PFSK-1 (cell line): ENCODE results near the gene MAOA.

Source experiments
- FOXP2 ChIP-seq: optimal IDR thresholded peaks from 2 replicates; pipeline ENCODE3; 2011; ENCODE audit warnings: borderline replicate concordance, control low read depth, inconsistent platforms; ENCODE audit not compliant: insufficient read depth; ENCODE audit errors: extremely low read length, extremely low read depth
- POLR2AphosphoS5 ChIP-seq: IDR thresholded peaks from 2 replicates; pipeline ENCODE4 v1.6.1; 2012; ENCODE audit warnings: low read depth, mild to moderate bottlenecking, control low read depth, low read length, moderate library complexity
- REST ChIP-seq, 2 experiments: IDR thresholded peaks; 2 replicates each; pipeline versions ENCODE4 v1.6.1 to v1.8.0; 2011 to 2012; ENCODE audit warnings: low read depth in 2 of 2, low read length in 2 of 2, control low read depth in 1 of 2, inconsistent platforms in 1 of 2, mild to moderate bottlenecking in 1 of 2, moderate library complexity in 1 of 2; ENCODE audit not compliant: insufficient read depth in 1 of 2
- SIN3A ChIP-seq: IDR thresholded peaks from 2 replicates; pipeline ENCODE4 v1.6.1; 2012; ENCODE audit warnings: mild to moderate bottlenecking, low read length, moderate library complexity, borderline replicate concordance; ENCODE audit not compliant: insufficient read depth
- TAF1 ChIP-seq: IDR thresholded peaks from 2 replicates; pipeline ENCODE4 v1.6.1; 2012; ENCODE audit warnings: low read length, control low read depth, borderline replicate concordance; ENCODE audit not compliant: insufficient read depth

- TF ChIP-seq POLR2AphosphoS5 (no peak), TAF1 (no peak), SIN3A (no peak), REST (IDR thresholded peaks at IDR 0.05; ENCODE audit: insufficient read depth in 1 of 2, low read depth in 2 of 2, low read length in 2 of 2) (no peak), FOXP2 (no peak)
Observed at GRCh38 chrX:43747476-43747875, 91.4 kb downstream of the MAOA start.
